COLO829 (cell line): ENCODE results near the gene LIPT2.

Experiments
- DNase-seq: peaks from one replicate; pipeline ENCODE4 v3.0.0; 2012; ENCODE audit warnings: low spot score

Gene LIPT2

DNA sequence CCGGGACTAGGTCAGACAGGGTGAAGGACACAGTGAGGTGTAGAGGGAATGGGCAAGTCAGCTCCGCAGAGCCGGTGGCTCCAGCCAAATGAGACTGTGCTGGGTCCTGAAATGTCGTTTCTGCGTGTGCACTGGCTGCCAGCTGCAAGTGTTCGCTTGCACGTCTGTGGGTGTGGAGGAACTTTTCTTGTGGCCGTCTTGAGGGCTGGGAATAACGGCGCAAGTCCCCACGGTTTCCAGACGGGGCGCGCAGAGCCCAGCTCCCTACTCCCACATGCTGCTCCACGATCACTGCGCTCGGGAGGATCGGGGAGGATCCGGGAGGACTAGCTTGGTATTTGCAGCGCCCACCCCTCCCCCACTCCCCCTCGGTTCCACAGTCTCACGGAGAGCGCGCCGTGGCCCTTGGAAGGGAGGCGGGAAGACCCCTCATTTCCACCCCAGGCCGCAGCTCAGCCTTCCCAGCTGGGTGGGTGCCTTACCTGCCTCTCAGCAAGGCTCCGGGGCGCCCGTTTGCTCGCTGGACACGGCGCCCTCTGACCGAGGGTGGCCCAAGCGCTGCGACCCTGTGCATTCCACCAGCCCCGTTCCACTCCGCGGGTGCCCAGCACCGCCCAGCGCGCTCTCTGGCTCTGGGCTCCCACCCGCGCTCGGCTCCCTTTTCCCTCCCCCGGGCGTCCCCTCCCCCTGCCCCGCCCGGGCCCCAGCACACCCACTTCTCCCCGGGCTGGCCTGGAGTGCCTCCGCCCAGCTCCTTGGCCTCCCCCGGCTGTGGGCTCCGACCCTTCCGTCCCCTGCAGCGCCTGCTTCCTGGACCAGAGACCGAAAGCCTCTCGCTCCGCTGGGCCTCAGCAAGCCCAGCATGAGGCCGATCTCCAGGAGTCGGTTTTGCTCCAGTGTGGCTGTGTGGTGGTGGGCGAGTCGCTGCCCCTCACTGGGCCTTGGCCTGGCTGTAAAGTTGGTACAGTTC, 26.3 kb downstream of the LIPT2 start, which contains the start of gene KCNE3:
Gene KCNE3 (minus strand): TSS at position 634 of the 970 bp plus-strand sequence. CDS start 9,986 bp downstream, outside the sequence.
- DNase-seq: no peak

DNA sequence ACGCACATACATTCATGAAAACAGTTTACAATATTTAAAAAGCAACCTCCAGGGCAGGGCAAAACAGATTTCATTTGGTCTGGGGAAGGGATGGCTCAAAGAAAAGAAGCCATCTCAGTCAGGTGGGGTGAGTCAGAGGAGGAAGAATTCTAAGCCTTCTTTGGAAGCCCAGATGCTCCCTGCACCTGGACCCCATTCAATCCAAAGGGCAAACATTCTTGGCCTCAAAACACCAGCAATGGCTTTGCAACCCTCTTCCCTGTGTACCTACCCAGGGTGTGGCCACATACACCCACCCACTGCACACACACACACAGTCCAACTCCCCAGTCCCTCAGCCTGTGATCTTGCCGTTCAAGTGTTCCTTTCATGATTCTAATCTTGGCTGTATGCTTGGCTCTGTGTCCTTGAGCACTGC, 28.2 kb downstream of the LIPT2 start:
- DNase-seq: no peak

DNA sequence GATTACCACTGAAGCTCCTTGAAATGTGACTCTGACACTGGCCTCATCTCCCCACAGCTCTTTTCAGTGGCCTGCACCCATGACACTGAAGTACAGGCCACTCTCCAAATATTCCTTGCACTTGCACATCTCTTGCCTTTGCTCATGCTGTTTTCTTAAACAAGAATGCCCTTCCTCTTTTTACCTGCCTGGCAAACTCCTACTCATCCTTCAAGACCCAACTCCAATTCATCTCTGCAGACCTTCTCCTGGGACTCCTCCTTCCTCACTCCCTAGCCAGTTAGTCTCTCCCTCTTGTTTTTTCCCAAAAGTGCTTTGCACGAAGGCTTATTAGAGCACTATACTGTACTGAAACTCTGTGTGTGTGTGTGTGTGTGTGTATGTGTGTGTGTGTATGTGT, 28.8 kb downstream of the LIPT2 start:
- no peak for DNase-seq

DNA sequence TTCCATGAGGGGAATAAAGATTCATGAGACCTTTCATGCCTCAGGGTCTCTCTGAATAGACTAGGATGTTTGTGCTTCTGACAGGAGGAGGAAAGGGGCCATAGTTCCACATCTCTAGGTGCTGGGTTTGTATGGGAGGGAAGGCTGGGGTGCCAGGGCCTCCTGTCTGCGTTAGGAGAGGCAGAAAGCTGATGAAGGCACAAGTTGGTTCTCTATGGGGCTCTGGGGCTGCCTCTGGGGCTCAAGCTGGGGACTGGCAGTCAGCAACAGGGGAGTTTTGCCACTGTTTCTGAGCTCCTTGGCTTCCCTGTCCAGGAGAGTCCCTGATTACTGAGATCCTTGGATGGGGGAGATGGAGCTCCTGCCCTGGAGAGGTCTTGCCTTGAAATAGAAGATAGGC, 30.3 kb downstream of the LIPT2 start:
- DNase-seq: no peak

DNA sequence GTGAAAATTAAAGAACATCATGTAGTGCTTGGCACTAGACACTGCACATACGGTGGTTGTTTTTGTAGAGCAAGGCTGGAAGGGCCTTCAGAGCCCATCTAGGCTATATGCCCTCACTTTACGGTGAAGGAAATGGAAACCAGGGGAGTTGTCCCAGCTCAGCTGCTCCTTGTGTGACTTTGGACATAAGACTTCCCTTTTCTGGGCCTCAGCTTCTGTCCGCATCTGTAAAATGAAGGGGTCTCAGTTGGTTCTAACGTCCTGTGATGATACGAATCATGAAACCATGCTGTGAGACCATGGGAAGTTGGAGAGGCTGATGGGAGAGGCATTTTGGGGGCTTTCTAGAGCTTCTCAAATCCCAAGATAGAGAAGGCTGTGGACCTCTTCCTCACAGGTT, 30.9 kb downstream of the LIPT2 start:
- DNase-seq: no peak

DNA sequence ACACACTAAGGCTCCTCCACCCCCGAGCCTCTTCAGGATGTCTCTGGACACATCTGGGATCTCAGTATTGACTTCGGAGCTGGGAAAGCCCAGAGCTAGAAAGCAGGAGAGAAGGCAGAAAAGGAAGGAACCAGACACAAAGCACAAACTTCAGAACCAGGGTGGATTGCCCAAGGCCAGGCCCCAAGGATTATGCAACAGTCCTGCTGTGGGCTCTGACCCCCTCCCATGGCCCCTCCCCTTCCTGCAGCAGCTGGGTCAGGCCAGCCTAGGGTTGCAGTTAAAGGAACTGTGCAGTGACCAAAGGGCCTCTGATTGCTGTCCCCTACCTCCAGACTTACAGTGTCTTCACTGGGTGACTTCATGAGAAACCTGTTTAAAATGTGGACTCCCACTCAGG, 31.5 kb downstream of the LIPT2 start:
- DNase-seq: no peak

DNA sequence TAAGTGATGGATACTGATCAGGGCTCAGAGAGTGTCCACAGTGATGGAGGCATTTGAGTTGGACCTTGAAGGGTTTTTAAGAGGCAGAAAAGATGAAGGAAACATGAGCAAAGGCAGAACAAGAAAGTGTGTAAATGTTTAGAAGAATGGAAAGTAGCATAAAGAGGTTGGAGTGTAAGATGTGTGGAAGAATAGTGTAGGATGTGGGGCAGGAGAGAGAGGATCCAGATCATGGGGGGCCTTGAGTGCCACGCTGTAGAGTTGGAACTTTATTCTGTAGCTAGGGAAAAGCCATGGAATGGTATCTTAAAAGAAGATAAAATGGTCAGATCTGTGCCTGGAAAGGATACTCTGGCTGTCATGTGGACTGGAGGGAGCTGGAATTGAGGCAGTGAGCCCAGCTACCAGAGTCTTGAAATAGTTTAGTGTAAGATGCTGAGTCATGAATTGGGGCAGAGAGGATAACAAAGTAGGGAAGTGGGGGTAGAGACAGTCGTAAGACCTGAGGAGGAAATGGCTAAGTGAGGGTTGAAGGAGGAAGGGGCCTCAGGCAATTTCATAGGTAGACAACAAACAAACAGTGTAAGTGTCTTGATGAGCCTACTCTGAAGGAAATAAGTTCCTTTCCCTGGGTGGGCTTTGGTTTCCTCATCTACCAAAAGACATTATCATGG, 32.9 kb downstream of the LIPT2 start:
- no peak for DNase-seq

DNA sequence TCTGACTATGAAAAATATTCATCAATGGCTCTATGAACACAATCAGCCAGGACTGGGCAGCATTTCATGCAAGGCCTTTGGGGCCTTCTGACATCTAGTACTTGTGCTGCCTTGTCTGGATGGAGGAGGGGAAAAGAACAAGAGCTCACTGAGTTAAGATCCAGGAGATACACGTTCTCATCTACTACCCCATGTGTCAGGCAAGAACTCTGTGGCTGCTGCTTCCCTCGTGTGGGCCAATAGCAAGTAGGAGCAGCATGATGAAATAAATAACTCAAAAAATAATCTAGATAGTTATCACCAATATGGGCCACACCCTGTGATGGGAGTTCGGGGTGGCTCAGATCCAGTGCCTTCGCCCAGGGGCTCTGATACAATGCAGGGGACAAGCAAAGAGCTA, 33.5 kb downstream of the LIPT2 start:
- DNase-seq: no peak

DNA sequence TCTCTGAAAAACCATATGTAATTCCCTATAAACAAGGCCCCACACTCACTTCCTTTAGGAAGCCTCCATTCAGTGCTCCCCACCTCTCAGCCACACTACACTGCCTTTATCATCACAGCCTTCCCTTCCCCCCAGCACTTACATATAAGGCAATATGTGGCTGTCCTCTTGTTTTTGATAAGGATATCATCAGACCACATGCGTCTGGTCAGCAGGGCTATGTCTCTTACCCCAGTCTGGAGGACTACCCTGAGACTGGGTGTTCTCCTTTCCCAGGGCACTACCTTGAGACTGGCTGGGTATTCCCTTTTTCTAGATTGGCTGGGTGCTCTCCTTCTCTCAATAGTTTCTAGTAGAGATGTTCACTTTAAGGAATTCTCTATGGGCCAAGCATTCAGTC, 33.9 kb downstream of the LIPT2 start:
- DNase-seq: no peak

DNA sequence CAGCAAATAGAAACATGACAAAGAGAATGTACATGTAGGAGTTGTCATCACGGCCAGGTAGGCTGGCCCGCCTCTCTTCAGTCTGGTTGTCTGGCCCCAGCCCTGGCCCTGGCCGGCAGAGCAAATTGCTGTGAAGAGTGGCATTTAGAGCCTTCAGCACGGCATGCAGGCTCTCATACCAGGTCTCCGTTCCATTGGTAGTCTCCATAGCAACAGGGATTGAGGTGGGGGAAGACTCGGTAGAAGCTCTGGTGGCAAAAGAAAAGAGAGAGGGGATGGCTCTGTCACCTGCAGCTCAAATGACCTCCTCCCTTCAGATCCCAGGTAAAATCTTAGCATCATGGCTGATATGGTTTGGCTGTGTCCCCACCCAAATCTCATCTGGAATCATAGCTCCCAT, 36.2 kb downstream of the LIPT2 start:
- DNase-seq: no peak

DNA sequence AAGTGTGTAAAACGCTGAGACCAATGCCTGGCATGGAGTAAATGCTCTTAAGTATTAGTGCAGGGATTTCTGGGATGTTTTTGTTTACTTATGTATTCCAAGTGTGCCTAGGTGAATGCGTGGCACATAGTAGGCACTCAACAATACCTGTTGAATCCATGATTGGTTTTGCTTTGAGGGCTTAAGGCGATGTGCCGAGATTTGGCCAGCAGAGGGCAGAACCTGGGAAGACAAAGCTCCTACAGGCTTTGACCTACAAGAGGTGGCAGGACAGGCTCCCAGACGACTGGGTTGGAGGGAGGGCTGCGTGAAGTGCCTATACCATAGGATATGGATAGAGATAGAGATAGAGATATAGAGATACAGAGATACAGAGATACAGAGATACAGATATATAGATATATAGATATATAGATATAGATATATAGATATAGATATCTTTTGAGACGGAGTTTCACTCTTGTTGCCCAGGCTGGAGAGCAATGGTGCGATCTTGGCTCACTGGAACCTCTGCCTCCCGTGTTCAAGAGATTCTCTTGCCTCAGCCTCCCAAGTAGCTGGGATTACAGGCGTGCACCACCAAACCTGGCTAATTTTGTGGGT, 40.0 kb downstream of the LIPT2 start:
- peak; percentile 82 for DNase-seq

DNA sequence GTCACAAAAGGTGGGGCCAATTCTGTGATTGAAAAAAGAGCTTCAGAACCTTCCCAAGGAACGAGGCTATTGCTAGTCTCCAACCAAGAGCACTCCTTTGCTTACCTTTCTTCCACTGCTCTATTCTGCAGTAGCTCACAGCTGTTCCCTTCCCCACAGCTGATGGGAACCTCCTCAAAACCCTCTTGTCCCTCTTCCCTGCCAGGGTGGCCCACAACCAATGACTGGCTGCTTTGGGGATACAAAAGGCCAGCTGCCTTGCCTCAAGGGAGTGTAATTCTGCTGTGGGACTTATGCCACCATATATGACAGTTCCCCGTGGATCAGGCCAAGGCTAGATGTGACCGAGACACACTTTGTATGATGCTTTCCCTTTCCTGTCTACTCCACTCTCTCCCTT, 41.2 kb downstream of the LIPT2 start:
- DNase-seq: no peak

DNA sequence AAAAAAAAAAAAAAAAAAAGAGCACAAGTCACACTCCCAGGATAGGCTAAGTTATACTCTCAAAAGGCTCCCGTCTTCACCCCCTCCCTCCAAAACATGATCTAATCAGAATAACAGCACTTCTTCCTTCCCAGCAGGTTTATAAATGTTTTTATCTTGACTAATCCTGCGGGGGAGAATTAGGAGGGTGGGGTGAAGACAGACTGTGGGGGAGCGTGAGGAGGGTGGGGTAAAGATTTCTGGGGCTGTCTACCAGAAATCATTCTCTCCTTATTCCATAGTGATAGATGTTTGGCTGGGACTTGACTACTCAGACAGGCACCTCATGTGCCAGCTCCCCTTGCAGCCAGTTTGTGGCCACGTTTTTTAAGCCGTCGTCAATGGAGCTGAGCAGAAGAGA, 43.2 kb downstream of the LIPT2 start:
- DNase-seq: no peak

DNA sequence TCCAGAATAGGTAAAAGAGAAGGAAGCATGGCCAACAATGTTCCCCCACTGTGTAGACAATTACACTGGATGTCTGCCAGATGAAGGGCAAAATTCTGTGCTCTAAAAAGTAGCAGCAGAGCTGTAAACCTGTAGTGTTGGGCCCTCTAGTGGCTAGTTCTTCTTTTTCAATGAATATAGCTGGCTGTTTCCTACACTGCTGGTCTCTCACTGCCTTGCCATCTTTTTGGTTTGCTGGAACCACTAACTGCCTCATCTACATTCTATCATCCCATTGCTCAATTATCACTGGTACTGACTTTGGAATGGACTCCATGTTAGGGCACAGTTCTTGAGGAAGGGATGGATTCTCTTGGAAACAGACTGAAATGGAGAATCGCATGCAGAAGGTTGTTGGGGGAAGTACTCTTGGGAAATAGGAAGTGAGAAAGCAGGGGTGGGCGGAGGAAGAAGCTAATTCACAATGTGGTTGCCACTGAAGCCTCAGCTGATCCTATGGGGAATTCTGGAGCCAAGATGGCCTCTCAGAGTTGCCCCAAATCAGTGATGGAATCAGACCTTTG, 44.1 kb downstream of the LIPT2 start:
- DNase-seq: peak; percentile 68

DNA sequence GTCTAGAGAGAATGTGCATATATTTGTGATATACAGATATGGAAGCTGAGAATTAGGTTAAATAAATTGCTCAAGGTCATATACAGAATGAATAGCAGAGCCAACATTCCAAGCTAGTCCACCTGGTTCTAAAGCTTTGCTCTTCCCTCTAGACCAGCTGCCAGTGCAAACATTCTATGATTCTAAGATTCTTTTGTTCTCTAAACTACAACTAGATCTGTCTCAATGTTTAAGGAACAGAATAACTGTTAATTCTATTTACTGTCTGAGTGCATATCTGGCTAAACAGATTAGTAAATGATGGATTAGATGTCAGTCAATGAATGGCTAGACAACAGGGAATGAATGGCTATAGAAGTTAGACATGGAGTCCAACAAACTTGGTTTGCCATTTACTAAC, 45.8 kb downstream of the LIPT2 start:
- DNase-seq: no peak

DNA sequence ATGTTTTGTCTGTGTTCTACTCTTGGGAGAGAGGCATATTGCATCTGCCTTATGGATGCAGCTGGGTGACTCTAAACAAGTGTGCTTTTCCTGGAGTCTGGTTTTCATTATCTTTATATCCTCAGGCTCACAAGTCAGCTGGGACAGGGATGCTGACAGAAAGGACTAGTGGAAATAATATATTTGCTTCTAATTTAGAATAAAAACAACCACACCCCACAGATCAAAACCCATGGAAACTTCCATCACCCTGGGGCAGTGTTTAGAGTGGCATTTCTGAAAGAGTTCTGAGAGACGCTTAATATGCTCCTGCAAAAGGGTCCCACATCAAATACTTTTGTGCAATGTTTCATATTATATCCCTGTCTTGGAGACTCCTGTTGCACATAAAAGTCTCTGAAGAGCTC, 47.0 kb downstream of the LIPT2 start:
- no peak for DNase-seq

DNA sequence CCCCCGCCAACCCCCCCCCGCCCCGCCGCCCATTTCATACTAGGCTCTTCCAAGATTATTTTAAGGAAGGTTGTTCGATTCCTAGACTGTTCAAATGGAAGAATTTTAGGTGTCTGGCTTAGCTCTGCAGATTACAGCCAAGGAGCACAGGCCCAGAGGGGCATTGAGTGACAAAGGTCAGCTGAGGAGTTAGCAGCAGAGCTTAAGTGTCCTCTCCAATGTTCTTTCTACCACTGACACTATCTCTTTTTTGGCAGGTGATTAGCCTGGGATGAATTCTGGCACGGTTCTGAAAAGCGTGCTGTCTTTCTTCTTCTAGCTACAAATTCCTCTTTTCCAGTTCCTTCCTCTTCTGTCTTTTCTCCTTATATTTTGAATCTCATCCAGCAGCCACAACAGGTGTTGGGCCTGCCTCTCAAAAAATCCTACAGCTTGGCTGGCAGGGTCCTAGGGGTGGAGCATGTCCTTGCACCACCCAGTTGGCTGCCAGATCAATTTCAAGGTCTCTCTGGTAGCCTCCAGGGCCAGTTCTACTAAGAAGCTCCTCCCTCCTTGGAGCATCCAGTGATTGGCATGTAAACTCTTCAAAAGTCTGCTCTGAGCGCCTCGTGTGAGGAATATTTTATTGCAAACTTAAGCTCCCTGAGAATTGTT, 49.2 kb downstream of the LIPT2 start:
- DNase-seq: no peak

DNA sequence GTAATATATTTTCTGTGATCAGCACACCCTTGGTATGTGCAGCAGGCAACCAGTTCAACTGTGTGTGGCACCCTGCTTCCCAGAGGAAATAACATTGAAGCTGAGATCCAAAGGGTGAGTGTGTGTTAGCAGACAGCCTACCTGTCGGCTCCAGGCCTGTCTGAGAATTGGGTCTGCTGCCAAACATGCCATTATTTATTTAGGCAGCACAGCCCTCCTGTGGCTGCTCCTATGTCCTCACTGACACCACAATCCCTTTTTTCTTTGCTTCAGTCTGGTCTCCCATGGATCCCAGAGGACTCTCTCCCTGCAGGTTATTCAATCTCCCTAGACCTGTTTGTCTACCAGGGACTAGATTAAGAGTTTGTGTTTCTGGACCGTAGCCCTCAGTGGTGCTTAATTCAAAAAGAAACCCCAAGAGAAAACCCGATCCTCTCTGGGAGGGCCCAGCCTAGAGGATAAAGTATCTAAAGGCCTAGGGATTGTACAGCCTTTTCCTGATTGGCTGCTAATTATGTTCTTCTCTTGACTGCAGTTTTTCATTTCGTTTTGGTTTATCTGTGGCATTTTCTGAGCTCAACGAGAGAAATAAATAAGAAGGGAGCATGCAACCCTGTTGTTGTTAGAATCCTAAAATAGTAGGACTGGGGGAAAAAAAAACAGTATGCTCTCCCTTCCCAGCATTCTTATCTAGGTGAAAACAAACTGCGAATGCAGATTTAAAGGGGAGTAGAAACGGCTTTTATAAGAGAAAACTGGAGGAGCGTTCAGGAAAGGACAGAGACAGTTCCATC, 50.3 kb downstream of the LIPT2 start:
- DNase-seq: no peak

DNA sequence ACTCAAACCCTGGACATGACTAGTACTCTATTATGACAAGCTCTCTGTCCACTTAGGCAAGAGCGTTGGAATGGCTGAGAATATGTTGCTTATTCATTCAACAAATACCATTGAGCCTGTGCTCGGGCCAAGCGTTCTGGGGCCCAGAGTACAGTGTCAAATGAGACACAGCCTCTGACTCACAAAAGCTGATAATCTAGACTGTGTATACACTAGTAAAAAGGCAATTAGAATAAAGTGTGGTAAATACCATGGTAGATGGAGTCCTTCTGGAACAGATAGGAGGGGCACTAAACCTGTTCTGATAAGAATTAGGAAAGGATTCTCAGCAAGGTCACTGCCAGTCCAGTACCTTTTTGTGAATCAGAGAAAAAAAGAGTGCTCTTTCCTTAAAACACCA, 50.9 kb downstream of the LIPT2 start:
- DNase-seq: no peak
